T-helper 17 cell (primary cell): ENCODE data around the gene ADAMTS13. TPM values are rescaled to one million over a fixed set of nuclear protein-coding genes. Genes with fewer than 3 reads are reported as not detected.

Experiments used
- ATAC-seq: fragments of 150-1000 bp; cut with Tn5 transposase; 2 replicates; pipeline ENCODE4 v1.10.0; 2021; ENCODE audit warnings: mild to moderate bottlenecking, moderate library complexity
- DNase-seq, 3 donors: peaks; one replicate each; pipeline versions ENCODE4 v3.0.0 to v3.0.0-alpha.2; 2020 to 2021
- H3K9me3 ChIP-seq: one replicate; pipeline ENCODE4 v1.7.0; 2013; ENCODE audit warnings: low read length, mild to moderate bottlenecking; ENCODE audit not compliant: control insufficient read depth, poor library complexity, severe bottlenecking
- H3K27ac Mint-ChIP-seq: one replicate; pipeline ENCODE4 v1.8.0; 2022; ENCODE audit warnings: mild to moderate bottlenecking, moderate library complexity, mixed read lengths
- H3K27me3 Mint-ChIP-seq: one replicate; pipeline ENCODE4 v1.8.0; 2022; ENCODE audit warnings: mixed read lengths
- H3K36me3 Mint-ChIP-seq: one replicate; pipeline ENCODE4 v1.8.0; 2022; ENCODE audit warnings: low read depth, mixed read lengths
- H3K4me1 Mint-ChIP-seq: one replicate; pipeline ENCODE4 v1.8.0; 2022; ENCODE audit warnings: mild to moderate bottlenecking, mixed read lengths
- H3K4me3 Mint-ChIP-seq: one replicate; pipeline ENCODE4 v1.8.0; 2022; ENCODE audit warnings: mild to moderate bottlenecking, moderate library complexity, mixed read lengths
- total RNA-seq, 4 donors: library from RNA in 2 of 4; stranded (reverse) in 2 of 4; gene quantifications; one replicate each; pipeline ENCODE4 v1.2.3 and lab custom pipeline; 2022 to 2026

The ADAMTS13 gene
- total RNA-seq, 2 donors from 2014 or later = 1.1 to 1.9 TPM

DNA sequence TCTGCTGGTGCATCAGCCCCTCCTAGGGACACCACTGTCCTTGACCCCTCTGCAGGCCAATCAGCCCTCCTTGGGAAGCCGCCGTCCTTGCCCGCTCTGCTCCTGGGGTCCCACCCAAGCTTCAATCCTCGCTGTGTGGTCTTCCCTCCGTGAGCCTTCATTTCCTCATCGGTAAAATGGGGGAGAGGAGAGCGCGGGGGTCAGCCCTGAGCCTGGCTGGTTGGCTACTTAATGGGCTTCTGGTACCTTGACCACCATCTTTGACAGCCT is 69.4 kb downstream of the ADAMTS13 start:
- ATAC-seq (no peak), DNase-seq (no peak)
- Mint-ChIP-seq H3K27ac (no peak overlapping the region), H3K4me1 (no peaks in the 10 kb centered on the region), H3K27me3 (peaks cover 14% of the 10 kb centered on the region), H3K4me3 (no peak overlapping the region), H3K36me3 (no peaks in the 10 kb centered on the region)
- no peaks in the 10 kb centered on the region for H3K9me3 ChIP-seq

DNA sequence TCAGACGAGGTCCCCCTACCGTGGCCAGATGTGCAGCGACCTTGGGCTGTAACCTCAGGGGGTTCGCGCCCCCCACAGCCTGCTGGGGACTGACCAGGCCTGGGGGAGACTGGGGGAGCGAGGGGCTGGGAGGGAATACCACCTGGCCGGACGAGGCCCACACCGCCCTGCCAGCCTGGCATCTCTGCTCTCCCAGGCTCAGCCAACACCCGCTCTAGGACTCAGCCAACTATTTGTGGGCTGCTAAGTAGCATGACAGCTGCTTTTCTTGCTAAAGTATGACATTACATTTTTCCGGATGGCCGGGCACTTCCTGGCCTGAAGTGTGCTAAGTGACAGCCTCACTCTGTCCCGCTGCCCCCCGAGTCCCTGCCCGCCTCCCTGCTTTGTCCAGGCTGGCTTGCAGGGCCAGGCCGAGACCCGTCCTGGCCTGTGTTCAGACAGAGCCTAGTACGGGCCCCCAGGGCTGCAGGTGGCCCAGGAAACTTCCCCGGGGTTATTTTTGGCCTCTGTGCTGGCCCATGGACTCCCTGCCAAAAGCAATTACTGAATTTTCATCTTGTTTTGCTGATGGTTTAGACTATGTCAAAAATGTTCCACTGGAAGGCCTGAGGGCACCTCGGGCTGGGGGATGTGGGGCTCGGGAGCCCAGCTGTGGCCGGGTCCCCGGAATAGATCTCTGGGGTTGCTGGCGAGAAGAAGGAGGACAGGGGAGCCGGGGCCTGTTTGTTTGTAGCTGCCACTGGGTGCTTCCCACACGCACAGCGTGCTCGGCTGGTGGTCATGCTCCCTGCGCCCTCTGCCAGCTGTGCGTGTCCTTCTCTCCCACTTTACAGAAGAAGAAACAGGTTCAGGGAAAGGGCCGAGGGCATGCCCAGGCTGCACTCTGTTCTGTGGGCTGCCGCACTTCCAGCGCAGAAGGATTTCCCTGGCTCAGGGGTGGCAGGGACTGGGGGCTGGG is 70.2 kb downstream of the ADAMTS13 start:
- H3K27me3 Mint-ChIP-seq = peaks cover 14% of the 10 kb centered on the region
- H3K9me3 ChIP-seq = no peaks in the 10 kb centered on the region
- DNase-seq (no peak), ATAC-seq (no peak)
- H3K27ac Mint-ChIP-seq = no peak overlapping the region
- no peaks in the 10 kb centered on the region for H3K36me3 Mint-ChIP-seq
- H3K4me1 Mint-ChIP-seq = no peaks in the 10 kb centered on the region
- H3K4me3 Mint-ChIP-seq = no peak overlapping the region

DNA sequence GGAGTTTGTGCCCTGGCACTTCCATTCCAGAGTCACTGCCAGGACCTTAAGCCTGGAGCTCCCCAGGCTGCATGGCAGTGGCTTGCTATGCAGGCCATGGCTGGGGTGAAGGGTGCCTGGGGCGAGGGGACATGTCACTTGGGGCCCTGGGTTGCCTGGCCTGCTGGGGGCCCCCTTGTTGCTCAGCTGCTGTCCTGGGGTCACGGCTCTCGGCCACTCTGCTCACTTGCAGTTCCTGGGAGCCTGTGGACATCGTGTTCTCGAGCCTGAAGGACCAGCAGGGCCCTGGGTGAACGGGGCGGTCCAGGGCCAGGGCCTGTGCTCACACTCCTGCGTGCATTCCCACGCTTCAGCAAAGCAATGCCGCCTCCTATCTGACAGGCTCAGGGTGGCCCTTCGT is 71.3 kb downstream of the ADAMTS13 start:
- H3K27me3 Mint-ChIP-seq = peaks cover 20% of the 10 kb centered on the region
- H3K36me3 Mint-ChIP-seq = no peaks in the 10 kb centered on the region
- H3K9me3 ChIP-seq = no peaks in the 10 kb centered on the region
- no peak overlapping the region for H3K4me3 Mint-ChIP-seq
- H3K27ac Mint-ChIP-seq = no peak overlapping the region
- H3K4me1 Mint-ChIP-seq = no peaks in the 10 kb centered on the region
- DNase-seq (no peak), ATAC-seq (no peak)

DNA sequence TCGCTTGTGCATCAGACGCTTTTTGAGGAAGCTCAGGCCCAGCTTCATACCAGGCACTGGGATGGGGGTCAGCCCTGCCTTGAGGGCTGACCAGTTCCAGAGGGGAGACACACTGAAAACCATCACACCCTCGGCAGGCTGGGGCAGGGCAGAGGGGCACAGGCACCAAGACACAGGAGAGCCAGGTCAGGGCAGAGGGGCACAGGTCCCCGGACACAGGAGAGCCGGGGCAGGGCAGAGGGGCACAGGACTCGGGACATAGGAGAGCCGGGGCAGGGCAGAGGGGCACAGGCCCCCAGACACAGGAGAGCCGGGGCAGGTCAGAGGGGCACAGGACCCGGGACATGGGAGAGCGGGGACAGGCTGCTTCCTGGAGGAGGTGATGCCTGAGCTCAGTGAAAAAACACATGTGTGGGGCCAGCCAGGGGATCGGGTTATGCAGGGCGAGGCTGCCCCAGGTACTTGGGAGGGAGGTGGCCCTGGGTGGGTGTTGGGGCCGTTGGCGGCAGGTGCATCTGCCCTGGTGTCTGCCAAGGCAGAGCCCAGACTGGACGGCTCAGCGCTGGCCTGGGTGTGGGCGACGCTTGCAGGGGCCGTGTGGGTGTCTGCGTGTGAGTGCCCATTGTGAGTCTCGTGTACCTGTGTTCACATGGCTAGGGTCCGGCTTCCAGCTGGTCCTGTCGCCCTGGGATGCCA is 71.8 kb downstream of the ADAMTS13 start:
- H3K4me3 Mint-ChIP-seq = no peak overlapping the region
- no peaks in the 10 kb centered on the region for H3K36me3 Mint-ChIP-seq
- no peak overlapping the region for H3K27ac Mint-ChIP-seq
- H3K4me1 Mint-ChIP-seq = no peaks in the 10 kb centered on the region
- ATAC-seq = no peak
- no peak for DNase-seq
- peaks cover 23% of the 10 kb centered on the region for H3K27me3 Mint-ChIP-seq
- H3K9me3 ChIP-seq = no peaks in the 10 kb centered on the region

DNA sequence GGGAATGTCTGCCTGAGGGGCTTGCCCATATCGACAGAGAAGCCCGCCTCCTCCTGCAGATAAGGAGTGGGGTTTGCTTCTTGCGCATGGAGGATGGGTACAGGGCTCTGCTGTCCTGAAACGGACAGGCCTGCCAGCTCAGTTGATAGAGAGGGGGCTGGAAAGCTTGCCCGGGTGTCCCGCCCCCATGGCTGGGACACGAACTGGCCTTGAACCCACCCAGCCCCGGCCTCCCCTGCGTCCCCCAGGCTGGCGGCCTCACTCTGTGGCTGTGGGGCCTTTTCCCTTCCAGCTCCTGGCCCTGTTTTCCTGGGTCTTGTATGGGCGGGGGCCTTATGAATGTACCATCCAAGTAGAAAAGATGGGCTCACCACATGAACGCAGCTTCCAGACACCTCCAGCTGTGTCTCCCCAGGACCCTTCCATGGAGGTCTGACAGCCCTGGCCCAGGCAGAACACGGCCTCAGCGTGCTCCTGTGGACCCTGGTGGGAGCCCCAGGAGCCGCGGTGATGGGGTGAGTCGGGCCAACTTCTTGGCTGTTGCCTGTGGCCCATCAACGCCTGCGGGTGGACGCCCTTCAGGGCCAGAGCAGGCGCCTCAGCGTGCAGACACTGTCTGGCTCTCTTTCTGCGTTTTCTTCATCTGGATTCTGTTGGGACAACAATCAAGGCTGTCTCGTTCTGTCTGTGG is 72.6 kb downstream of the ADAMTS13 start:
- H3K27me3 Mint-ChIP-seq = peaks cover 17% of the 10 kb centered on the region
- no peak overlapping the region for H3K4me3 Mint-ChIP-seq
- ATAC-seq = no peak
- no peak for DNase-seq
- H3K36me3 Mint-ChIP-seq = no peaks in the 10 kb centered on the region
- H3K27ac Mint-ChIP-seq = no peak overlapping the region
- H3K4me1 Mint-ChIP-seq = no peaks in the 10 kb centered on the region
- no peaks in the 10 kb centered on the region for H3K9me3 ChIP-seq

DNA sequence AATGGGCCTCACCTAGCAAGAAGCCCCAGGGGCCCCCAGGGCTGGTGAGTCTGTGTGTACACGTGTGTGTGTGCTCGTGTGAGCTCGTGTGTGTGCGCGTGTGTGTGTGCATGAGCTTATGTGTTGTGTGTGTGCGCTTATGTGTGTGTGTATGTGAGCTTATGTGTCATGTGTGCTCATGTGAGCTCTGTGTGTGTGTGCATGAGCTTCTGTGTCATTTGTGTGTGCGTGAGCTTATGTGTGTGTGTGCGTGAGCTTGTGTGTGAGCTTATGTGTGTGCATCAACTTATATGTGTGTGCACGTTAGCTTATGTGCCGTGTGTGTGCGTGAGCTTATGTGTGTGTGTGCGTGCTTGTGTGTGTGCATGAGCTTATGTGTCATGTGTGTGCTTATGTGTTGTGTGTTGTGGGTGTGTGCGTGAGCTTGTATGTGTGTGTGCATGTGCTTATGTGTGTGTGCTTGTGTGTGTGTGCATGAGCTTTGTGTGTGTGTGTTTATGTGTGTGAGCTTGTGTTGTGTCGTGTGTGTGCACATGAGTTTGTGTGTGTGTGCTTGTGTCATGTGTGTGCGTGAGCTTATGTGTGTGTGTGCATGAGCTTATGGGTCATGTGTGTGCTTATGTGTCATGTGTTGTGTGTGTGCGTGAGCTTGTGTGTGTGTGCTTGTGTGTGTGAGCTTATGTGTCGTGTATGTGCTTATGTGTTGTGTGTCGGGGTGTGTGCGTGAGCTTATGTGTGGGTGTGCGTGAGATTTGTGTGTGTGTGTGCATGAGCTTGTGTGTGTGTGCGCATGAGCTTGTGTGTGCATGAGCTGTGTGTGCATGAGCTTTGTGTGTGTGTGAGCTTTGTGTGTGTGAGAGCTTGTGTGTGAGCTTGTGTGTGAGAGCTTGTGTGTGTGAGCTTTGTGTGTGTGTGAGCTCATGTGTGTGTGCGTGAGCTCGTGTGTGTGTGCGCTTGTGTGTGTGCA is 73.4 kb downstream of the ADAMTS13 start:
- DNase-seq (no peak), ATAC-seq (no peak)
- Mint-ChIP-seq H3K27ac (no peak overlapping the region), H3K27me3 (peaks cover 20% of the 10 kb centered on the region), H3K4me1 (no peaks in the 10 kb centered on the region), H3K36me3 (no peaks in the 10 kb centered on the region), H3K4me3 (no peak overlapping the region)
- H3K9me3 ChIP-seq = no peaks in the 10 kb centered on the region

DNA sequence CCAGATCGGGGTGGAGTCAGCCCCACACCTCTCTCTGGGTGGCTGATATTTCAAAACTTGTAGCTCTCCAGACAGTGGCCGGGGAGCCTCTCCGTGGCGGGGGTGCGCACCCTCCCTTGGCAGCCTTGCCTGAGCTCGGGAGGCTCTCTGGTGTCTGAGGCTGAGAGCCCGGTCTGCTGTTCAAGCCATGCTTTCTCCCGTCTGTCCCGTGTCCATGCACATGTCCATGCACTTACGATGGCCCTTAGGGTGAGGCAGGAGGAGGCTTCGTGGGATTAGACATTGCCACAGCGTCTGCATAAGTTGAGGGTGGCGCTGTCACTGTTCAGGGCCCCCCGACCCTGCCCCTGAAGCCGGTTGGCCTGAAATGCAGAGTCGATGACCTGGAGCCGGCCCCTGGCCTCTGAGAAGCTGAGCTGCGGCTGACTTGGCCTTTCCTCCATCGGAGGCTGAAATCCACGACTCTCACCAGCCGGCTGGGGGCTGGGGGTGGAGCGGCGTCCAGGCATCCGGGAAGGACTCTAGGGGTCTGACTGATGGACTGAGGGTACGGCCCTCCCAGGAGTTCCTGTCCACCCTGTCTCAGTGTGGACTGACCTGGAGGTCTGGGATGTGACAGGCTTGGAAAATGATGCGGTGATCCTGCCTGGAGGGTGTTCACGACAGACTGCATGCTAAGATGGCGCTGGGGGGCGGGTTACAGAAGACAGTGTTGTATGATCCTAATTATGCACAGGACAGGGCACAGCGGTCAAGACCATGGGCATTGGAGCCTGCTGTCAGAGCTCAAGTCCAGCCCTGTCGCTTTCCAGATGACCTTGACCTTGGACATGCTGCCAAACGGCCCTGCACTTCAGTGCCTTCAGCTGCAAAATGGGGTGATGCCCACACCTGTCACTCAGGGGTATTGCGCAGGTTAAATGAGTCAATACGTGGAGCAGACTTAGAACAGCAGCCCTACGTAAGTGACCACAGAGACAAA is 75.0 kb downstream of the ADAMTS13 start:
- H3K4me1 Mint-ChIP-seq = no peaks in the 10 kb centered on the region
- no peak overlapping the region for H3K27ac Mint-ChIP-seq
- no peak for ATAC-seq

DNA sequence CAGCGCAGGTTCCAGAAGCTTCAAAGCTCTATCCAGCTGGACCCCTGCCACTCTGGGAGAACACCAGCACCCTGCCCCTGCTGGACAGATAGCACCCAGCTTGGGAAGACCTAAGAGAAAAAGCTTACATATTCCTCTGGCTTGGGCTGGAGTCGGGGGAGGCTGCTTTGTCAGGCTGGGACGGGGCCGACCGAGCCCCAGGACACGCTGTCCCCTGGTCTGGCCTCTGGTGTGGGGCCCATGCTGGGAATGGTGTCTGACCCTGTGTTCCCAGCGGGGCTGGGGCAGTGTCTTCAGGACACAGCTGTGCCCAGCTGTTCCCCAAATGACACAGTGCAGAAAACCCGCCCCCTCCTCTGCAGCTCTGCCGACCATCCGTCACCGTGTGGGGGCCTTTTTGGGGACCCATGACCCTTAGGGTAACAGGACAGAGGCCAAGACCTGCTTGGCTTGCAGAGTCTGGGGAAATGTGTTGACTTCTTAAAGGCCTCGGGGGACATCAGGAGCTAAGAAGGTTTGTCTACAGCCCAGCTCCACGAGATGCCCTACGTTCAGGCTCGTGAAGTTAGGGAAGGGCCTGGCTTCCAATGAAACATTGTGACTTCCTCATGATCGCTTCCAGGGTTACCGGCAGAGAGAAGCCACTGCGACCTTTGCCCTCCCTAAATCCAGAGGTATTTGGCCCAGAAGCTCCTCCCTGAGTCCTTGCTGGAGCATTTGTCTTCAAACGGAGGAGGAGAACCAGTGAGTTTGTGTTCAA is 77.1 kb downstream of the ADAMTS13 start:
- H3K9me3 ChIP-seq = peaks cover 3% of the 10 kb centered on the region
- H3K4me3 Mint-ChIP-seq = no peak overlapping the region
- DNase-seq (no peak), ATAC-seq (no peak)
- H3K27ac Mint-ChIP-seq = no peak overlapping the region
- H3K27me3 Mint-ChIP-seq = peaks cover 26% of the 10 kb centered on the region
- no peaks in the 10 kb centered on the region for H3K36me3 Mint-ChIP-seq
- no peaks in the 10 kb centered on the region for H3K4me1 Mint-ChIP-seq

More for the DNA sequence above, 75.0 kb downstream of the ADAMTS13 start:
- Mint-ChIP-seq H3K27me3 (peaks cover 20% of the 10 kb centered on the region), H3K36me3 (no peaks in the 10 kb centered on the region), H3K4me3 (no peak overlapping the region)
- DNase-seq = no peak
- H3K9me3 ChIP-seq = peaks cover under 1% of the 10 kb centered on the region

DNA sequence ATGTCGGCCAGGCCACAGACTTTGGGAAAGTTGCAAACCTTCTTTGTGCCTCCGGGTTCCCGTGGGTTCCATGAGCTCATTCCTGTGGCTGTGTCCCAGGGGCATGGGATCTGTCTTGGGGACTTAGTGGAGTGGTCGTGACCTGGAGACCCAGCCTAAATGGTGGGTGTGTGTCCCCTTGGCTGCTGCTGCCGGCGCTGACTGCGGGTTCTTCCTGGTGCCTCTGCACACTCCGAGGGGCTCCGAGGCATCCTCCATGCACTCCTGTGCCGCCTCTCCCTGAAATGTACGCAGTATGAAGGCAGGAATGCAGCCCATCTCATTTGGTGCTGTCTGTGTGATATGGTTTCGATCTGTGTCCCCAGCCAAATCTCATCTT is 77.7 kb downstream of the ADAMTS13 start:
- DNase-seq = no peak
- no peak overlapping the region for H3K4me3 Mint-ChIP-seq

DNA sequence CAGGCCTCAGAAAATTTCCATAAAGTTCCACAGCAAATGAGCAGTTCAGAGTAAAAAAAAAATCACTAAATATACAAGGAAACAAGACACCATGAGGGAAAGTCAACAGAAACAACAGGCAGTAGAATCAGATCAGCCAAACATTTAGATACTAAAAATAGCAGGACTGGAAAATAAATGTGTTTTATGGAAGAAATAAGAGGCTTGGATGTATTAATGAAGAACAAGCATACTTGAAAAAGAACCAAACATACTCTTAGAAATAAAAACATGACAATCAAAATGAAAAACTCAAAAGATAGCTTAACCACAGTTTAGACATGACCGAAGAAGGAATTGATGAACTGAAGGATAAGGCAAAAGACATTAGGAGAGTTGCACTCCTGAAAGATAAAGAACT is 79.9 kb downstream of the ADAMTS13 start:
- no peak for DNase-seq
- no peak for ATAC-seq
- Mint-ChIP-seq H3K4me3 (no peak overlapping the region), H3K4me1 (no peaks in the 10 kb centered on the region), H3K27me3 (peaks cover 26% of the 10 kb centered on the region), H3K27ac (no peak overlapping the region), H3K36me3 (no peaks in the 10 kb centered on the region)
- H3K9me3 ChIP-seq = peaks cover 3% of the 10 kb centered on the region

More for the DNA sequence above, 77.7 kb downstream of the ADAMTS13 start:
- H3K27ac Mint-ChIP-seq = no peak overlapping the region
- peaks cover 26% of the 10 kb centered on the region for H3K27me3 Mint-ChIP-seq
- no peak for ATAC-seq
- no peaks in the 10 kb centered on the region for H3K36me3 Mint-ChIP-seq
- no peaks in the 10 kb centered on the region for H3K4me1 Mint-ChIP-seq
- H3K9me3 ChIP-seq = peaks cover 3% of the 10 kb centered on the region

DNA sequence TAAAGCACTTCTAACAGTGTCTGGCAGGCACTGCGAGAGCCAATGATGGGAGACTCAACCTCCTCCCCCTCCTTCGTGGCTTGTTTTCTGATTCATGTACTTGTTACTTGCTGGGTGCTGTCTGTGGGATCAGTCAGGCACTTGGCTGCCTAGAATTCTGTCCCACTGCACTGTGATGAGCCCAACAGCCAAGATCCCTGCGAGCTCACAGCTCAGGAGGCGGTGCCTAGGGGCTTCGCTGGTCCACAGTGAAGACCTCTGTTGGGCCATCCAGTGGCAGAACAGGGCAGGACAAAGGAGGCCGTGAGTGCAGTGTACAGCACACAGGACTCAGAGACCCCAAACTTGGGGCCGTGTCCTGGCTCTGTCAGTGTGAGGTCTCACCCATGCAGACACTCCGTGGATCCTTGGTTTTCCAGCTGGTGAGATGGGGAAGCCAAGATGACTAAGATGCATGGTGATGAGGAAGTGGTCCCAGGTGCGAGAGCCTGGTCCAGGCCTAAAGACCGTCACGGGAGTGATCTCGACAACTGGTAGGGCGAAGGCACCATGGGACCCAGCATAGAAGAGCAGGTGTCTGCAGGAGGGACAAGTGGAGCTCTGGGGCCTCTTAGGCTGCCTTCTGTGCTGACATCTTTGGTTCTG is 83.1 kb downstream of the ADAMTS13 start:
- ATAC-seq (no peak), DNase-seq (no peak)
- no peak overlapping the region for H3K4me3 Mint-ChIP-seq
- no peaks in the 10 kb centered on the region for H3K36me3 Mint-ChIP-seq
- H3K4me1 Mint-ChIP-seq = peaks cover 6% of the 10 kb centered on the region
- peaks cover 3% of the 10 kb centered on the region for H3K9me3 ChIP-seq
- H3K27me3 Mint-ChIP-seq = peaks cover 12% of the 10 kb centered on the region
- H3K27ac Mint-ChIP-seq = no peak overlapping the region
